ENCODE measurements around the gene ATF6B. TPM values are rescaled to one million over a fixed set of nuclear protein-coding genes. Genes with fewer than 3 reads are reported as not detected.

ATF6B gene
- total and polyA plus RNA-seq, 2 experiments from 2014 or later = 24.9 to 26.1 TPM

DNA sequence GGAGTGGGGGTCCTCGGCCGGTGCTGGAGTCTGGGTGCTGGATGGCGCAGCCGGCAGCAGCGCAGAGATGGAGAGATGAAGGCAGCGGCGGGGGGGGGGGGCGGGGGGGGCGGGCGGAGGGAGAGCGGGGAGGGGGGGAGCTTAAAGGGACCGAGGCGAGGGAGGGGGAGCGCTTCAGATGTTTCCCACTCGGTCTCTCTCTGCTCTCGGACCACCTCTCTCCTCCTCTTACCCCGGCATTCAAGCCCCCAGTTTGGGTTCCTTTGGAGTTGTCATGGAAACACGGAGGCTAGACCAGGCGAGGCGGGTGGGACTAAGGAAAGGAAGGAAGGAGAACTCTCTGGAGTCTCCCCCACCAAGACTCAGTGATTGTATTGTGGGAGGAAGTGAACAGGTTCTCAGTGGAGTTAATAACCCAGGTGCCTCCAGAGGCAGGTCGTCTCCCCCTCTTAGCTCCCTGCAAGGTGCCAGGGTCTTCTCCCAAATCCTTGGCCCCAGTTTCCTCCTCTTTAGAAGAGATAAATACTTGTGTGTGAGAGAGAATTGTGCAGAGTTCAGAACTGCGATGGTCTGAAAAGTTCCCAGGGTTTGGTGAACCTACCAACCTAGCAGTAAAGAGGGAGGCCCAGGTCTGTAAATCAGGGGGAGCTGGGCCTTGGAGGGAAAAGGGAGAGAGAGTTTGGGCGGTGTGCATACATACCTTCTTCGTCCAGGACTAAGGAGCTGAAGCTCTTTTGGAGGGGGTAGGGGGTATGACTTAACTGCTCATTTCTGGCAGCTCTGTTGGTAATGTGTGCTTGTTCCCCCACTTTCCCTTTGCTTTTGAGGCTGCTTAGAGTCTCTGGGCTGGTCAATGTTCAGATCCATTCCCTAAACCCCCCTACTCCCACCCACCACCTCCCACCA lies 24.1 kb upstream of the ATF6B start, which contains the start of gene PRRT1:
TSS of gene PRRT1 (minus strand) at position 77 of the 906 bp plus-strand sequence. CDS start 112 bp downstream, outside the sequence.
- Mint-ChIP-seq H3K27me3 (ENCODE audit: insufficient read depth, low read depth, poor library complexity) (peaks cover 47% of the 10 kb centered on the region), H3K36me3 (ENCODE audit: low read depth) (peaks cover 11% of the 10 kb centered on the region; the same call in 1 of the 3 replicates), H3K4me3 (peak within 1 kb of the TSS; percentile 94), H3K27ac (no peak within 1 kb of the TSS; the same call in 1 of the 2 replicates), H3K9me3 (no peaks in the 10 kb centered on the region; the same call in 2 of the 3 replicates), H3K4me1 (peaks cover 53% of the 10 kb centered on the region)
- TF ChIP-seq, protein P1, sequence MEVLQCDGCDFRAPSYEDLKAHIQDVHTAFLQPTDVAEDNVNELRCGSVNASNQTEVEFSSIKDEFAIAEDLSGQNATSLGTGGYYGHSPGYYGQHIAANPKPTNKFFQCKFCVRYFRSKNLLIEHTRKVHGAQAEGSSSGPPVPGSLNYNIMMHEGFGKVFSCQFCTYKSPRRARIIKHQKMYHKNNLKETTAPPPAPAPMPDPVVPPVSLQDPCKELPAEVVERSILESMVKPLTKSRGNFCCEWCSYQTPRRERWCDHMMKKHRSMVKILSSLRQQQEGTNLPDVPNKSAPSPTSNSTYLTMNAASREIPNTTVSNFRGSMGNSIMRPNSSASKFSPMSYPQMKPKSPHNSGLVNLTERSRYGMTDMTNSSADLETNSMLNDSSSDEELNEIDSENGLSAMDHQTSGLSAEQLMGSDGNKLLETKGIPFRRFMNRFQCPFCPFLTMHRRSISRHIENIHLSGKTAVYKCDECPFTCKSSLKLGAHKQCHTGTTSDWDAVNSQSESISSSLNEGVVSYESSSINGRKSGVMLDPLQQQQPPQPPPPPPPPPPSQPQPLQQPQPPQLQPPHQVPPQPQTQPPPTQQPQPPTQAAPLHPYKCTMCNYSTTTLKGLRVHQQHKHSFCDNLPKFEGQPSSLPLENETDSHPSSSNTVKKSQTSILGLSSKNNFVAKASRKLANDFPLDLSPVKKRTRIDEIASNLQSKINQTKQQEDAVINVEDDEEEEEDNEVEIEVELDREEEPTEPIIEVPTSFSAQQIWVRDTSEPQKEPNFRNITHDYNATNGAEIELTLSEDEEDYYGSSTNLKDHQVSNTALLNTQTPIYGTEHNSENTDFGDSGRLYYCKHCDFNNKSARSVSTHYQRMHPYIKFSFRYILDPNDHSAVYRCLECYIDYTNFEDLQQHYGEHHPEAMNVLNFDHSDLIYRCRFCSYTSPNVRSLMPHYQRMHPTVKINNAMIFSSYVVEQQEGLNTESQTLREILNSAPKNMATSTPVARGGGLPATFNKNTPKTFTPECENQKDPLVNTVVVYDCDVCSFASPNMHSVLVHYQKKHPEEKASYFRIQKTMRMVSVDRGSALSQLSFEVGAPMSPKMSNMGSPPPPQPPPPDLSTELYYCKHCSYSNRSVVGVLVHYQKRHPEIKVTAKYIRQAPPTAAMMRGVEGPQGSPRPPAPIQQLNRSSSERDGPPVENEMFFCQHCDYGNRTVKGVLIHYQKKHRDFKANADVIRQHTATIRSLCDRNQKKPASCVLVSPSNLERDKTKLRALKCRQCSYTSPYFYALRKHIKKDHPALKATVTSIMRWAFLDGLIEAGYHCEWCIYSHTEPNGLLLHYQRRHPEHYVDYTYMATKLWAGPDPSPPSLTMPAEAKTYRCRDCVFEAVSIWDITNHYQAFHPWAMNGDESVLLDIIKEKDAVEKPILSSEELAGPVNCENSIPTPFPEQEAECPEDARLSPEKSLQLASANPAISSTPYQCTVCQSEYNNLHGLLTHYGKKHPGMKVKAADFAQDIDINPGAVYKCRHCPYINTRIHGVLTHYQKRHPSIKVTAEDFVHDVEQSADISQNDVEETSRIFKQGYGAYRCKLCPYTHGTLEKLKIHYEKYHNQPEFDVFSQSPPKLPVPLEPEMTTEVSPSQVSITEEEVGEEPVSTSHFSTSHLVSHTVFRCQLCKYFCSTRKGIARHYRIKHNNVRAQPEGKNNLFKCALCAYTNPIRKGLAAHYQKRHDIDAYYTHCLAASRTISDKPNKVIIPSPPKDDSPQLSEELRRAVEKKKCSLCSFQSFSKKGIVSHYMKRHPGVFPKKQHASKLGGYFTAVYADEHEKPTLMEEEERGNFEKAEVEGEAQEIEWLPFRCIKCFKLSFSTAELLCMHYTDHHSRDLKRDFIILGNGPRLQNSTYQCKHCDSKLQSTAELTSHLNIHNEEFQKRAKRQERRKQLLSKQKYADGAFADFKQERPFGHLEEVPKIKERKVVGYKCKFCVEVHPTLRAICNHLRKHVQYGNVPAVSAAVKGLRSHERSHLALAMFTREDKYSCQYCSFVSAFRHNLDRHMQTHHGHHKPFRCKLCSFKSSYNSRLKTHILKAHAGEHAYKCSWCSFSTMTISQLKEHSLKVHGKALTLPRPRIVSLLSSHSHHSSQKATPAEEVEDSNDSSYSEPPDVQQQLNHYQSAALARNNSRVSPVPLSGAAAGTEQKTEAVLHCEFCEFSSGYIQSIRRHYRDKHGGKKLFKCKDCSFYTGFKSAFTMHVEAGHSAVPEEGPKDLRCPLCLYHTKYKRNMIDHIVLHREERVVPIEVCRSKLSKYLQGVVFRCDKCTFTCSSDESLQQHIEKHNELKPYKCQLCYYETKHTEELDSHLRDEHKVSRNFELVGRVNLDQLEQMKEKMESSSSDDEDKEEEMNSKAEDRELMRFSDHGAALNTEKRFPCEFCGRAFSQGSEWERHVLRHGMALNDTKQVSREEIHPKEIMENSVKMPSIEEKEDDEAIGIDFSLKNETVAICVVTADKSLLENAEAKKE (CRISPR knock-in tag; IDR thresholded peaks at IDR 0.05) = no peak
- TF ChIP-seq NANOG (IDR thresholded peaks at IDR 0.05; ENCODE audit: borderline replicate concordance) (no peak), POLR2AphosphoS5 (IDR thresholded peaks at IDR 0.05; ENCODE audit: low read depth) (no peak), JUNB (IDR thresholded peaks at IDR 0.05; ENCODE audit: unreplicated experiment) (no peak), ZNF331 (CRISPR knock-in tag; IDR thresholded peaks at IDR 0.05; ENCODE audit: low read depth) (no peak), ZNF114 (CRISPR knock-in tag; IDR thresholded peaks at IDR 0.05) (no peak), CREB1 (CRISPR knock-in tag; IDR thresholded peaks at IDR 0.05; ENCODE audit: low read depth) (no peak), EZH2phosphoT487 (IDR thresholded peaks at IDR 0.05; ENCODE audit: unreplicated experiment) (no peak), STAT1 (IDR thresholded peaks at IDR 0.05; ENCODE audit: unreplicated experiment) (no peak), EZH2 (IDR thresholded peaks at IDR 0.05; ENCODE audit: low read depth, unreplicated experiment) (no peak)
- TF ChIP-seq, protein P2, sequence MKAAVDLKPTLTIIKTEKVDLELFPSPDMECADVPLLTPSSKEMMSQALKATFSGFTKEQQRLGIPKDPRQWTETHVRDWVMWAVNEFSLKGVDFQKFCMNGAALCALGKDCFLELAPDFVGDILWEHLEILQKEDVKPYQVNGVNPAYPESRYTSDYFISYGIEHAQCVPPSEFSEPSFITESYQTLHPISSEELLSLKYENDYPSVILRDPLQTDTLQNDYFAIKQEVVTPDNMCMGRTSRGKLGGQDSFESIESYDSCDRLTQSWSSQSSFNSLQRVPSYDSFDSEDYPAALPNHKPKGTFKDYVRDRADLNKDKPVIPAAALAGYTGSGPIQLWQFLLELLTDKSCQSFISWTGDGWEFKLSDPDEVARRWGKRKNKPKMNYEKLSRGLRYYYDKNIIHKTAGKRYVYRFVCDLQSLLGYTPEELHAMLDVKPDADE (IDR thresholded peaks at IDR 0.05) = no peak
- TF ChIP-seq, protein P3, sequence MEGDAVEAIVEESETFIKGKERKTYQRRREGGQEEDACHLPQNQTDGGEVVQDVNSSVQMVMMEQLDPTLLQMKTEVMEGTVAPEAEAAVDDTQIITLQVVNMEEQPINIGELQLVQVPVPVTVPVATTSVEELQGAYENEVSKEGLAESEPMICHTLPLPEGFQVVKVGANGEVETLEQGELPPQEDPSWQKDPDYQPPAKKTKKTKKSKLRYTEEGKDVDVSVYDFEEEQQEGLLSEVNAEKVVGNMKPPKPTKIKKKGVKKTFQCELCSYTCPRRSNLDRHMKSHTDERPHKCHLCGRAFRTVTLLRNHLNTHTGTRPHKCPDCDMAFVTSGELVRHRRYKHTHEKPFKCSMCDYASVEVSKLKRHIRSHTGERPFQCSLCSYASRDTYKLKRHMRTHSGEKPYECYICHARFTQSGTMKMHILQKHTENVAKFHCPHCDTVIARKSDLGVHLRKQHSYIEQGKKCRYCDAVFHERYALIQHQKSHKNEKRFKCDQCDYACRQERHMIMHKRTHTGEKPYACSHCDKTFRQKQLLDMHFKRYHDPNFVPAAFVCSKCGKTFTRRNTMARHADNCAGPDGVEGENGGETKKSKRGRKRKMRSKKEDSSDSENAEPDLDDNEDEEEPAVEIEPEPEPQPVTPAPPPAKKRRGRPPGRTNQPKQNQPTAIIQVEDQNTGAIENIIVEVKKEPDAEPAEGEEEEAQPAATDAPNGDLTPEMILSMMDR (conservative IDR thresholded peaks at IDR 0.05; ENCODE audit: low read depth in 2 of 2) = no peak
- TF ChIP-seq, protein P4, sequence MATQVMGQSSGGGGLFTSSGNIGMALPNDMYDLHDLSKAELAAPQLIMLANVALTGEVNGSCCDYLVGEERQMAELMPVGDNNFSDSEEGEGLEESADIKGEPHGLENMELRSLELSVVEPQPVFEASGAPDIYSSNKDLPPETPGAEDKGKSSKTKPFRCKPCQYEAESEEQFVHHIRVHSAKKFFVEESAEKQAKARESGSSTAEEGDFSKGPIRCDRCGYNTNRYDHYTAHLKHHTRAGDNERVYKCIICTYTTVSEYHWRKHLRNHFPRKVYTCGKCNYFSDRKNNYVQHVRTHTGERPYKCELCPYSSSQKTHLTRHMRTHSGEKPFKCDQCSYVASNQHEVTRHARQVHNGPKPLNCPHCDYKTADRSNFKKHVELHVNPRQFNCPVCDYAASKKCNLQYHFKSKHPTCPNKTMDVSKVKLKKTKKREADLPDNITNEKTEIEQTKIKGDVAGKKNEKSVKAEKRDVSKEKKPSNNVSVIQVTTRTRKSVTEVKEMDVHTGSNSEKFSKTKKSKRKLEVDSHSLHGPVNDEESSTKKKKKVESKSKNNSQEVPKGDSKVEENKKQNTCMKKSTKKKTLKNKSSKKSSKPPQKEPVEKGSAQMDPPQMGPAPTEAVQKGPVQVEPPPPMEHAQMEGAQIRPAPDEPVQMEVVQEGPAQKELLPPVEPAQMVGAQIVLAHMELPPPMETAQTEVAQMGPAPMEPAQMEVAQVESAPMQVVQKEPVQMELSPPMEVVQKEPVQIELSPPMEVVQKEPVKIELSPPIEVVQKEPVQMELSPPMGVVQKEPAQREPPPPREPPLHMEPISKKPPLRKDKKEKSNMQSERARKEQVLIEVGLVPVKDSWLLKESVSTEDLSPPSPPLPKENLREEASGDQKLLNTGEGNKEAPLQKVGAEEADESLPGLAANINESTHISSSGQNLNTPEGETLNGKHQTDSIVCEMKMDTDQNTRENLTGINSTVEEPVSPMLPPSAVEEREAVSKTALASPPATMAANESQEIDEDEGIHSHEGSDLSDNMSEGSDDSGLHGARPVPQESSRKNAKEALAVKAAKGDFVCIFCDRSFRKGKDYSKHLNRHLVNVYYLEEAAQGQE (IDR thresholded peaks at IDR 0.05; ENCODE audit: unreplicated experiment) = no peak
- H3K36me3 ChIP-seq (ENCODE audit: insufficient read depth) = no peaks in the 10 kb centered on the region
- H4K20me1 ChIP-seq (replicated peaks; ENCODE audit: insufficient read depth) = 0 out of 2 replicates have a peak, but pooled peaks cover 5% of the 10 kb centered on the region
- H3K4me3 ChIP-seq = peak within 1 kb of the TSS; percentile 100
- peaks cover 44% of the 10 kb centered on the region for H3K27me3 ChIP-seq (ENCODE audit: insufficient read depth)
- H3K9me2 ChIP-seq (ENCODE audit: insufficient read depth) = no peaks in the 10 kb centered on the region; the same call in 1 of the 2 replicates
- peak within 1 kb of the TSS; percentile 100 for H3K4me2 ChIP-seq
- no peak for ATAC-seq
- H3K27ac ChIP-seq (ENCODE audit: low read depth) = no peak within 1 kb of the TSS
- no peaks in the 10 kb centered on the region for H3K79me2 ChIP-seq (replicated peaks; ENCODE audit: insufficient read depth)
- peak within 1 kb of the TSS; percentile 99 for H2AFZ ChIP-seq
- H3F3A ChIP-seq (replicated peaks; ENCODE audit: low read depth) = peaks cover 9% of the 10 kb centered on the region
- peaks cover 34% of the 10 kb centered on the region for H3K4me1 ChIP-seq (ENCODE audit: insufficient read depth)
- peak; percentile 59 for DNase-seq (ENCODE audit: low spot score)

Data from GM23338 (cell line).